Mesothelial cell of epicardium (in vitro differentiated cells): ENCODE measurements around the gene ASAP2. TPM values are rescaled to one million over a fixed set of nuclear protein-coding genes. Genes with fewer than 3 reads are reported as not detected.

ENCODE experiments used
- DNase-seq, 2 experiments: peaks; one replicate each; pipeline ENCODE4 v3.0.0; 2021; ENCODE audit warnings: low spot score in 2 of 2; ENCODE audit not compliant: unreplicated experiment in 2 of 2
- H3K27ac Mint-ChIP-seq: 2 replicates; pipeline ENCODE4 v1.8.0; 2021; ENCODE audit warnings: mixed read lengths
- H3K27me3 Mint-ChIP-seq: 2 replicates; pipeline ENCODE4 v1.8.0; 2021; ENCODE audit warnings: low read depth, mixed read lengths
- H3K36me3 Mint-ChIP-seq: 2 replicates; pipeline ENCODE4 v1.8.0; 2021; ENCODE audit warnings: mixed read lengths
- H3K4me1 Mint-ChIP-seq: 2 replicates; pipeline ENCODE4 v1.8.0; 2021; ENCODE audit warnings: mixed read lengths
- H3K4me3 Mint-ChIP-seq: 2 replicates; pipeline ENCODE4 v1.8.0; 2021; ENCODE audit warnings: mild to moderate bottlenecking, moderate library complexity, mixed read lengths
- H3K9me3 Mint-ChIP-seq: 2 replicates; pipeline ENCODE4 v1.8.0; 2021; ENCODE audit warnings: mixed read lengths
- CTCF ChIP-seq: fragments of 200-600 bp; sonication (generic); IDR thresholded peaks from one replicate; pipeline ENCODE4 v1.5.0; 2021; ENCODE audit warnings: antibody characterized with exemption; ENCODE audit not compliant: unreplicated experiment
- total RNA-seq: library from RNA; stranded (reverse); gene quantifications from 3 replicates; pipeline ENCODE4 v1.2.1, GENCODE V29; 2021

Gene ASAP2
- total RNA-seq, 1 donor from 2014 or later: 25.8 TPM

GRCh38 chr2:9296559-9296958 is 89.9 kb downstream of the ASAP2 start:
- Mint-ChIP-seq H3K4me1 (peaks cover 12% of the 10 kb centered on the region), H3K27me3 (no peaks in the 10 kb centered on the region), H3K36me3 (no peaks in the 10 kb centered on the region), H3K9me3 (no peaks in the 10 kb centered on the region), H3K4me3 (no peak overlapping the region), H3K27ac (no peak overlapping the region)
- DNase-seq: no peak
- TF ChIP-seq CTCF: no peak

- peaks cover 12% of the 10 kb centered on the region for H3K4me1 Mint-ChIP-seq
- DNase-seq: no peak
- no peaks in the 10 kb centered on the region for H3K9me3 Mint-ChIP-seq
- H3K27me3 Mint-ChIP-seq: no peaks in the 10 kb centered on the region
- H3K36me3 Mint-ChIP-seq: no peaks in the 10 kb centered on the region
- H3K27ac Mint-ChIP-seq: no peak overlapping the region
- TF ChIP-seq CTCF: no peak
- no peak overlapping the region for H3K4me3 Mint-ChIP-seq
Observed at GRCh38 chr2:9297156-9297555, 90.5 kb downstream of the ASAP2 start.

DNA sequence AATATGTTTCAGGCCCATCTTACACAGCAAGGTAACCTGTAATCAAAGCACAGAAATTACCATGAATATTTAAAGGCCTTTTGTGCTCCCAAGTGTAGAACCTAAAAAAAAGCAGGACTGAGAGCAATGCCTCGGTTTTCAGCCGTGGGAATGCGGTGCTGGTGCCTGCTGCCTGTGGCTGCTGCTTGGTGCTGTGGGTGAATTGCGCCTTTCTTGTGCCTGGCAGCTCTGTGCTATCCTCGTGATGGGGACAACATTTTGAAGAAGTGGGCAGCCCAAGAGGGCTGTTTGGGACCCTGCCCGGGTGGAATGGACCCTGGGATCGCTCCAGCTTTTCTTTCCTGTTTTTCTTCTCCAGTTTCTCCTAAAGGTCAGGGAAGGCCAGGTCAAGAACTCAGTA is 91.2 kb downstream of the ASAP2 start:
- no peaks in the 10 kb centered on the region for H3K27me3 Mint-ChIP-seq
- H3K36me3 Mint-ChIP-seq: no peaks in the 10 kb centered on the region
- peaks cover 12% of the 10 kb centered on the region for H3K4me1 Mint-ChIP-seq
- no peak overlapping the region for H3K4me3 Mint-ChIP-seq
- H3K27ac Mint-ChIP-seq: no peak overlapping the region
- no peaks in the 10 kb centered on the region for H3K9me3 Mint-ChIP-seq
- TF ChIP-seq CTCF: no peak
- no peak for DNase-seq

DNA sequence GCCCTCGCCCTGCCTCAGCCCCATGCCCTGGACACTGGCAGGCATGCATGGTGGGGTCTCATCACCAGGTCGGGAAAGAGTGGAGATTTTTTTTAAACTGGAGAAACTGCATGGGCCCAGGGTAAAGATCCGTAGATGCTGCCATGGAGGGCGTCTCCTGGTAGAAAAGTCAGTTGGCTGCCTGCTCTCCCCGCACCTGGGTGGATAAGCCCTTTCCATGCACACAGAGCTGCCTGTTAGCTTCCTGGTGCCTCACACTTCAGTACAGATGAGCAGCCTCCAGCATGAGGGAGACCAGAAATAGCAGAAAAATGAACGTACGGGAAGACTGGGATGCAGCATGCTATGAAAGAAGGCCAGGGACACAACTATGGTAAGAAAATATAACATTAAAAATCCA is 92.0 kb downstream of the ASAP2 start:
- Mint-ChIP-seq H3K27me3 (no peaks in the 10 kb centered on the region), H3K36me3 (no peaks in the 10 kb centered on the region), H3K4me1 (peaks cover 12% of the 10 kb centered on the region), H3K9me3 (no peaks in the 10 kb centered on the region), H3K27ac (no peak overlapping the region), H3K4me3 (no peak overlapping the region)
- no peak for DNase-seq
- no peak for TF ChIP-seq CTCF

DNA sequence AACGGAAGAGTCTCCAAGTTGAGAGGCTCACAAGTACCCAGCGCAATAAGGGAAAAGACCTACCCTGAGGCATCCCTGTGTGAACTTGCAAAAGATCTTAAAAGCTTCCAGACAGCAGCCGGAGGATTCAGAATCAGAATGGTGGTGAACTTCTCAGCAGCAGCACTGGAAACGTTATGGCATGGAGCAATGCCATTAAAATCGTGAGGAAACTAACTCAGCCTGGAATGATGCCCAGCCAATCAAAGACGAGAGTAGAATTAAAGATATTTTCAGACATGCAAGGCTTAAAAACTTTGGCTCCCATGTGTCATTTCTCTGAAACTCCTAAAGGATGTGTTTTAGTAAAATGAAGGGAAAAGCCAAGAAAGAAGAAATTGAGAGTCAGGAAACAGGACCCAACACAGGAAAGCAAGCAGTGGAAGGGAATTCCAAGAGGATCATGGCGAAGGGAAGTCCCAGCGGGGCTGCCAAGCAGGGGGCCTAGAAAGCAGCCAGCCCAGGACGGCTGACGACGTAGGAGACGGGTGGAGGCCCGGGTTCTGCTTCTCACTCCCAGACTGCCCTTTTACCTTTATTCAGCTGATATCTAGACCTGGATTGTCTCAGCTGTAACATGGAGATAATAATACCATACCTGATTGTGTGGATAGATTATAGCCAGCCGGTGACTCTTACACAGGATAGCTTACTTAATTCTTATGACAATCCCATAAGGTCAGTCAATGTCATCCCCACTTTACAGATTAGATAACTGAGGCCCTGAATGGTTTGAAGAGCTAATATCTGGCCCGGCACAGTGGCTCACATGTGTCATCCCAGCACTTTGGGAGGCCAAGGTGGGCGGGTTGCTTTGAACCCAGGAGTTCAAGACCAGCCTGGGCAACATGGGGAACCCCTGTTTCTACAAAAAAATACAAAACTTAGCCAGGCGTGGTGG is 92.8 kb downstream of the ASAP2 start:
- no peaks in the 10 kb centered on the region for H3K36me3 Mint-ChIP-seq
- H3K4me3 Mint-ChIP-seq: no peak overlapping the region
- no peak for TF ChIP-seq CTCF
- H3K27me3 Mint-ChIP-seq: no peaks in the 10 kb centered on the region
- peaks cover 12% of the 10 kb centered on the region for H3K4me1 Mint-ChIP-seq
- H3K27ac Mint-ChIP-seq: peak overlapping the region; percentile 35
- H3K9me3 Mint-ChIP-seq: no peaks in the 10 kb centered on the region
- no peak for DNase-seq
